GM23338 (cell line): Measurements from ENCODE around the gene UHRF2.

Source experiments
- CREB1 ChIP-seq: fragments of 250-450 bp; sonication (Bioruptor Pico); IDR thresholded peaks from 2 replicates; pipeline ENCODE4 v1.5.0; 2020; ENCODE audit warnings: low read depth, mild to moderate bottlenecking, moderate library complexity
- ETS1 ChIP-seq: IDR thresholded peaks from 2 replicates; pipeline ENCODE4 v1.6.1; 2016; ENCODE audit warnings: antibody characterized with exemption
- EZH2 ChIP-seq: fragments of 200-600 bp; sonication (generic); IDR thresholded peaks from one replicate; pipeline ENCODE4 v1.8.0; 2017; ENCODE audit warnings: antibody characterized with exemption, mild to moderate bottlenecking, low read depth; ENCODE audit not compliant: unreplicated experiment
- EZH2phosphoT487 ChIP-seq: fragments of 200-600 bp; sonication (generic); IDR thresholded peaks from one replicate; pipeline ENCODE4 v1.8.1; 2018; ENCODE audit warnings: antibody characterized with exemption; ENCODE audit not compliant: unreplicated experiment
- NANOG ChIP-seq: IDR thresholded peaks from 2 replicates; pipeline ENCODE4 v1.6.1; 2016; ENCODE audit warnings: antibody characterized with exemption, borderline replicate concordance
- POLR2AphosphoS5 ChIP-seq: IDR thresholded peaks from 2 replicates; pipeline ENCODE4 v1.6.1; 2016; ENCODE audit warnings: antibody characterized with exemption, low read depth
- REST ChIP-seq: IDR thresholded peaks from one replicate; pipeline ENCODE4 v1.6.1; 2018; ENCODE audit warnings: antibody characterized with exemption; ENCODE audit not compliant: unreplicated experiment
- ZNF114 ChIP-seq: fragments of 250-450 bp; sonication (Bioruptor Pico); IDR thresholded peaks from 2 replicates; pipeline ENCODE4 v1.5.0; 2020; ENCODE audit warnings: mild to moderate bottlenecking, moderate library complexity
- ZNF462 ChIP-seq: fragments of 250-450 bp; sonication (Bioruptor Pico); IDR thresholded peaks from 2 replicates; pipeline ENCODE4 v1.5.0; 2020; ENCODE audit warnings: mild to moderate bottlenecking, moderate library complexity
- TF ChIP-seq, protein P1 (sequence below), 2 experiments: fragments of 200-600 bp in 1 of 2; sonication (generic) in 1 of 2; conservative IDR thresholded peaks; 2 replicates each; pipeline versions ENCODE4 v1.5.1 to v1.6.1; 2016 to 2017; ENCODE audit warnings: antibody characterized with exemption in 2 of 2, low read depth in 2 of 2, mild to moderate bottlenecking in 2 of 2, moderate library complexity in 1 of 2

- TF ChIP-seq, protein P1, sequence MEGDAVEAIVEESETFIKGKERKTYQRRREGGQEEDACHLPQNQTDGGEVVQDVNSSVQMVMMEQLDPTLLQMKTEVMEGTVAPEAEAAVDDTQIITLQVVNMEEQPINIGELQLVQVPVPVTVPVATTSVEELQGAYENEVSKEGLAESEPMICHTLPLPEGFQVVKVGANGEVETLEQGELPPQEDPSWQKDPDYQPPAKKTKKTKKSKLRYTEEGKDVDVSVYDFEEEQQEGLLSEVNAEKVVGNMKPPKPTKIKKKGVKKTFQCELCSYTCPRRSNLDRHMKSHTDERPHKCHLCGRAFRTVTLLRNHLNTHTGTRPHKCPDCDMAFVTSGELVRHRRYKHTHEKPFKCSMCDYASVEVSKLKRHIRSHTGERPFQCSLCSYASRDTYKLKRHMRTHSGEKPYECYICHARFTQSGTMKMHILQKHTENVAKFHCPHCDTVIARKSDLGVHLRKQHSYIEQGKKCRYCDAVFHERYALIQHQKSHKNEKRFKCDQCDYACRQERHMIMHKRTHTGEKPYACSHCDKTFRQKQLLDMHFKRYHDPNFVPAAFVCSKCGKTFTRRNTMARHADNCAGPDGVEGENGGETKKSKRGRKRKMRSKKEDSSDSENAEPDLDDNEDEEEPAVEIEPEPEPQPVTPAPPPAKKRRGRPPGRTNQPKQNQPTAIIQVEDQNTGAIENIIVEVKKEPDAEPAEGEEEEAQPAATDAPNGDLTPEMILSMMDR (conservative IDR thresholded peaks at IDR 0.05; ENCODE audit: low read depth in 2 of 2): no peak
- TF ChIP-seq POLR2AphosphoS5: no peak
- TF ChIP-seq REST: no peak
- TF ChIP-seq ZNF462 (CRISPR knock-in tag): no peak
- no peak for TF ChIP-seq EZH2phosphoT487
- no peak for TF ChIP-seq EZH2
- no peak for TF ChIP-seq ETS1
- TF ChIP-seq ZNF114 (CRISPR knock-in tag): no peak
- no peak for TF ChIP-seq NANOG
- TF ChIP-seq CREB1 (CRISPR knock-in tag): no peak
Measured at GRCh38 chr9:6433410-6433809, 20.4 kb downstream of the UHRF2 start.
